ENCODE measurements around the gene KLHL30. TPM values are rescaled to one million over a fixed set of nuclear protein-coding genes. Genes with fewer than 3 reads are reported as not detected.

Gene KLHL30
- total RNA-seq, 1 experiment from 2014 or later = 0.64 TPM

- Mint-ChIP-seq H3K4me1 (ENCODE audit: low read depth, unreplicated experiment) (peaks cover 14% of the 10 kb centered on the region), H3K27ac (ENCODE audit: unreplicated experiment) (peak overlapping the region; percentile 28), H3K4me3 (ENCODE audit: low read depth, unreplicated experiment) (peak overlapping the region; percentile 46), H3K9me3 (ENCODE audit: low read depth, unreplicated experiment) (no peaks in the 10 kb centered on the region), H3K27me3 (ENCODE audit: unreplicated experiment) (peaks cover 14% of the 10 kb centered on the region), H3K36me3 (ENCODE audit: insufficient read depth, unreplicated experiment) (peaks cover 23% of the 10 kb centered on the region)
- no peak for DNase-seq
- TF ChIP-seq CTCF (IDR thresholded peaks at IDR 0.05; ENCODE audit: unreplicated experiment) = no peak
- CTCF ChIA-PET = no interaction called here
- no TSS peak for BruUV-seq (replicated peaks)
- intact Hi-C loops (cut with micrococcal nuclease; ENCODE audit: unreplicated experiment) = no loop called here
Observed at GRCh38 chr2:238164906-238165287, 26.4 kb downstream of the KLHL30 start.

GRCh38 chr2:238165288-238165921 is 26.9 kb downstream of the KLHL30 start:
- H3K9me3 Mint-ChIP-seq (ENCODE audit: low read depth, unreplicated experiment) = no peaks in the 10 kb centered on the region
- H3K4me1 Mint-ChIP-seq (ENCODE audit: low read depth, unreplicated experiment) = peaks cover 19% of the 10 kb centered on the region
- peaks cover 14% of the 10 kb centered on the region for H3K27me3 Mint-ChIP-seq (ENCODE audit: unreplicated experiment)
- intact Hi-C loops (cut with micrococcal nuclease; ENCODE audit: unreplicated experiment) = no loop called here
- H3K27ac Mint-ChIP-seq (ENCODE audit: unreplicated experiment) = no peak overlapping the region
- DNase-seq = no peak
- TF ChIP-seq CTCF (IDR thresholded peaks at IDR 0.05; ENCODE audit: unreplicated experiment) = no peak
- no TSS peak for BruUV-seq (replicated peaks)
- peaks cover 28% of the 10 kb centered on the region for H3K36me3 Mint-ChIP-seq (ENCODE audit: insufficient read depth, unreplicated experiment)
- CTCF ChIA-PET = no interaction called here
- peak overlapping the region; percentile 46 for H3K4me3 Mint-ChIP-seq (ENCODE audit: low read depth, unreplicated experiment)

- CTCF ChIA-PET = no interaction called here
- H3K9me3 Mint-ChIP-seq (ENCODE audit: low read depth, unreplicated experiment) = no peaks in the 10 kb centered on the region
- TF ChIP-seq CTCF (IDR thresholded peaks at IDR 0.05; ENCODE audit: unreplicated experiment) = no peak
- no peak overlapping the region for H3K4me3 Mint-ChIP-seq (ENCODE audit: low read depth, unreplicated experiment)
- DNase-seq = no peak
- intact Hi-C loops (cut with micrococcal nuclease; ENCODE audit: unreplicated experiment) = no loop called here
- H3K4me1 Mint-ChIP-seq (ENCODE audit: low read depth, unreplicated experiment) = peaks cover 23% of the 10 kb centered on the region
- no peak overlapping the region for H3K27ac Mint-ChIP-seq (ENCODE audit: unreplicated experiment)
- peaks cover 14% of the 10 kb centered on the region for H3K27me3 Mint-ChIP-seq (ENCODE audit: unreplicated experiment)
- no TSS peak for BruUV-seq (replicated peaks)
- H3K36me3 Mint-ChIP-seq (ENCODE audit: insufficient read depth, unreplicated experiment) = peaks cover 35% of the 10 kb centered on the region
Observed at GRCh38 chr2:238166391-238167343, 28.2 kb downstream of the KLHL30 start.

- DNase-seq = no peak
- H3K4me1 Mint-ChIP-seq (ENCODE audit: low read depth, unreplicated experiment) = peaks cover 23% of the 10 kb centered on the region
- H3K36me3 Mint-ChIP-seq (ENCODE audit: insufficient read depth, unreplicated experiment) = peaks cover 42% of the 10 kb centered on the region
- CTCF ChIA-PET = no interaction called here
- TF ChIP-seq CTCF (IDR thresholded peaks at IDR 0.05; ENCODE audit: unreplicated experiment) = no peak
- no peak overlapping the region for H3K4me3 Mint-ChIP-seq (ENCODE audit: low read depth, unreplicated experiment)
- intact Hi-C loops (cut with micrococcal nuclease; ENCODE audit: unreplicated experiment) = no loop called here
- H3K9me3 Mint-ChIP-seq (ENCODE audit: low read depth, unreplicated experiment) = no peaks in the 10 kb centered on the region
- no peak overlapping the region for H3K27ac Mint-ChIP-seq (ENCODE audit: unreplicated experiment)
- BruUV-seq (replicated peaks) = no TSS peak
- H3K27me3 Mint-ChIP-seq (ENCODE audit: unreplicated experiment) = peaks cover 14% of the 10 kb centered on the region
Observed at GRCh38 chr2:238167344-238167715, 28.9 kb downstream of the KLHL30 start.
